ENCODE measurements around the gene SPRY4.
"Not testable (repeated sequence)": the region's sequence is repeated elsewhere in the genome, so short reads cannot be mapped to it uniquely, and the experiment has no call there.

The SPRY4 gene

DNA sequence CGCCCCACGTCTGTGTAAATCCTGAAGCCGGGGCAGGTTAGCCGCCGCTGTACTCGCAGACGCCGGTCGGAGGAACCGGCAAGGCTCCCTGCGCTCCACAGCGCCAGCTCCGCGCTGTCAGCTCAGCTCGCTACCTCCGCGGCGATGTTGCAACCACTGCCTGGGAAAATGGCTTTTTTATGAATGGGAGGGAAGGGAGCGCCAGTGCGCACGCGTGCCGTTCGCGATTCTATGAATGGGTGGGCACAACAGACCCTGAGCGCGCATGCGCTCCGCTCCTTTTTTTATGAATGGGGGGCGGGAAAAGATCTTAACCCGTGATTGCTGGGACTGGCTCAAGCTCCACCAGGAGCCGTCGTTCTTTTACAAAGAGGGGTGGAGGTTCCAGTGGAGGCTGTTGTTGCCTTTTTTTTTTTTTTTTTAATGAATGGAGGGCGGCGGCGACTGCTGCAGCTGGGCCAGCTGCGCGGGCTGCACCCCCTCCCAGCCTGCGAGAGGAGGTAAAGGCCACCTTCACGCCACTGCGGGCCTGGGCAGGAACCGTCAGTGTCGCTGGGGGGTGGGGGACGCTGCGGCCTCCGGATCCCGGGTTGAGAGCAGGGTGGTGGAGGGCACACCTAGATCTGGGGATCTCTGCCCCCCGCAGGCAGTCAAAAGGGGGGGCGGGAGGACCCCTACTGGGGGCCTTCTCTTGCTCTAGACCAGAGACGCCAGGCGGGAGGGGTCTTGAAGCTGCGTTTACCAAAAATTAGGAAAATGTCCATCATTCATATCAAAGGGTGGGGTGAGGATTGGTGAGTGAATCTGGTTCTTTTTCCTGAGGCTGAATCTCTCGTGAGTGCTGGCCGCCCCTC, at the start of gene SPRY4:
SPRY4 (minus strand) TSS at position 151 of the 854 bp plus-strand sequence. CDS start 9,913 bp downstream, outside the sequence.
- DNase-seq: peak; percentile 82 to 83

DNA sequence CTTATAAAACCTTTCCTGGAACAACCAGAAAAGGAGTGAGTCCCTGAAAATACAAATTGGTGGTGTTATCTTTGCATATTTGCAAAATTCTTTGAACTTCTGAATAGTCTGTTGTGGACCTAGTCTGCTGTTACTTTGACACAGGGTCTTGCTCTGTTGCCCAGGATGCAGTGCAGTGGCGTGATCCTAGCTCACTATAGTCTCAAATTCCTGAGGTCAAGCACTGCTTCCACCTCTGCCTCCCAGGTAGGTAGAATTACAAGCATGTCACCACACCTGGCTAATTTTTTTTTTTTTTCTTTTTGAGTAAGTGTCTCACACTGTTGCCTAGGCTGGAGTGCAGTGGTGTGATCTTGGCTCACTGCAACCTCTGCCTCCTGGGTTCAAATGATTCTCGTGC, 43.7 kb upstream of the SPRY4 start:
- DNase-seq: no peak

DNA sequence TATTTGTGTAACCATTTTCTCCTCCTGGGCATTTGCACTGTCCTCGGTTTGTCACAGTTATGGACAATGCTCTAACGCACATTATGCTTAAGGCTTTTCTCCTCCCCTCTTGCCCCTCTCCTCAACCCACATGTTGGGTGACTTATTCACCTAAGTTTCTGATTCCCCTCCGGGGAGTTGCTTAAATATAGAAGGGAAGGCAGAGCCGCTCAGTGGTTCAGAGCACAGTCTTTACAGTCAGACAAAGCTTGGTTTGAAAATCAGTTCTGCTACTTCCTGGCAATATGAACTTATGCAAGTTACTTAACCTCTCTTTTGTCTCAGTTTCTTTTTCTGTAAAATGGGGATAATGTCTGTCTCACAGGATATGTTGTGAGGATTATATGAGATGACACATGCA, 41.2 kb upstream of the SPRY4 start:
- DNase-seq: no peak

GRCh38 chr5:142364251-142365145, 39.7 kb upstream of the SPRY4 start:
- DNase-seq: no peak

DNA sequence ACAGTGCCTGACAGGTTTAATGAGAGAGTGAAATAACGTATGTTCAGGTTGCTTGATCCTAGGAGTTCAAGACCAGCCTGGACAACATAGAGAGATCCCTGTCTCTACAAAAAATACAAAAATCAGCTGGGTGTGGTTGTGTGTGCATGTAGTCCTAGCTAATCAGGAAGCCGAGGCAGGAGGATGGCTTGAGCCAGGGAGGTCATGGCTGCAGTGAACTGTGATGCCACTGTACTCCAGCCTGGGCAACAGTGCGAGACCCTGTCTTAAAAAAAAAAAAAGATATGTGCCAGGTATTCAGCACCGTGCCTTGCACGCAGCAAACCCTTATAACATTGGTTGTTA, 38.8 kb upstream of the SPRY4 start:
- no peak for DNase-seq

GRCh38 chr5:142362193-142362592, 37.4 kb upstream of the SPRY4 start:
- DNase-seq: not testable (repeated sequence)

GRCh38 chr5:142360607-142361120, 35.8 kb upstream of the SPRY4 start:
- DNase-seq: no peak

DNA sequence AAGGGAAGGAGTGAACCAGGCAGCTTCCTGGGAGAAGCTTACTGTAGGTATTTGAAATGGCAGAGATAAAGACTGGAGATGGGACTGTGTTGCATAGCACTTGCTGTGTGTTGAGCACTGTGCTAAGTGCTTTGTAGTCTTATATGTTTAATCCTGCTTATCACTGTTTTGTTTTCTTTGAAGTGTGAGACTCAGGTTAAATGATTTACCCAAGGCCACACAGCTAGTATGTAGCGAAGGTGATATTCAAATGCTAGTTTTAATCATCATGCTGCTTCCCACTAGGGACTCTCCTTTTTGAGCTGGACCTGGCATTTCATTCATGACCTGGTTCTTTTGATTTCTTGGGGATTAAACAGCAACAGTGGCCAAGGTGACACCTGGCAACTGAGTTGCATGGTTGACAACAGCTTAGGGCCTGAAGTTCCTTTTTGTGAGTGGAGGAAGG, 35.3 kb upstream of the SPRY4 start:
- no peak for DNase-seq

DNA sequence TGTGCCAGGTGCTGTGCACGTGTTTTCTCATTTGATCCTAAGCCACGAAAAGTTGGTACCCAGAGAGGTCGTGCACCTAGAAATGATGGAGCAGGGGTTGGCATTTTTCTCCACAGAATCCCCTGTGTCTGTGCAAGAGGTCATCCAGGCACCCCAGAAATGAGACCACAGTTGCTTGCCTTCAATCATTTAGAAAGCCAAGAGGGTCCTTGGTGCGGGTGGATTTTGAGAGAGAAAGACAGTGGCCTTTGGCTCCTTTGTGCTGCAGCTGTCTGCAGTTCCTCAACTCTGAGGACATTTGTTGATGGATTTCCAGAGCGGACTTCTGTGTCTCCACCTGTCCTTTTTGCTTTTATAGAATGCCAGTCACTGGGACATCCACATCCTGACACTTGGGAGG, 33.8 kb upstream of the SPRY4 start:
- no peak for DNase-seq

- DNase-seq: no peak
These were observed 33.3 kb upstream of the SPRY4 start for GRCh38 chr5:142358121-142358520.

DNA sequence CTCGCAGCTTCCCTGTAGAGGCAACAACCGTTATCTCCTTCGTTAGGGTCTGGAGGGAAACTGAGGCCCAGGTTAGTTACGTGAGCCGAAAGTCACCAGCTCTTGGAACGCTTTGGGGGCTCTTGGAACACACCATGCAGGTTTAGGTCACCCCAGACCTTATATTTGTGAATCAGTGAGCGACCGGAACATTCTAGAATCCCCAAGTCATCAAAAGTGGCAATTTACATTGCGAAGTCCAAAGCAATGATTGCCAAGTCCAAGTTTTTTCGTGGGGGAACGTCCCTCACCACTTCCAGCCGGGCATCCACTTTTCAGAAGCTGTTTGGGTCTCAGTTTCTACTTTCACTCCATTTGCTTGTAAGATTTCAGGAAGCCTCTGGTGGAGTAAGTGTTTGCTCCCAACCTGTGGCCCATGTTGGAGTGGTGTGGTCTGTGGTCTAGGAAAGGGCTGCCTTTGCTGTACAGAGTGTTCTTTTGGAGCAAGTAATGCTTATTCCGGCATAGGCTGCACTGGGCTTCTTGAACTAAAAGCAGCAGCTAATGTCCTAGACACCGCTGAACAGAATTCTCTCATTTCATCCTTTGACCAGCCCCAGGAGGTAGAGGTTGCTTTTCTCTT, 32.8 kb upstream of the SPRY4 start:
- peak in 1 of 2 donors; percentile 8 for DNase-seq

GRCh38 chr5:142356716-142357468, 32.1 kb upstream of the SPRY4 start:
- DNase-seq: peak; percentile 85 to 90

GRCh38 chr5:142356349-142356715, 31.5 kb upstream of the SPRY4 start:
- DNase-seq: no peak

- DNase-seq: no peak
These were observed 28.3 kb upstream of the SPRY4 start for GRCh38 chr5:142353071-142353472.

GRCh38 chr5:142350021-142350420, 25.2 kb upstream of the SPRY4 start:
- no peak for DNase-seq

DNA sequence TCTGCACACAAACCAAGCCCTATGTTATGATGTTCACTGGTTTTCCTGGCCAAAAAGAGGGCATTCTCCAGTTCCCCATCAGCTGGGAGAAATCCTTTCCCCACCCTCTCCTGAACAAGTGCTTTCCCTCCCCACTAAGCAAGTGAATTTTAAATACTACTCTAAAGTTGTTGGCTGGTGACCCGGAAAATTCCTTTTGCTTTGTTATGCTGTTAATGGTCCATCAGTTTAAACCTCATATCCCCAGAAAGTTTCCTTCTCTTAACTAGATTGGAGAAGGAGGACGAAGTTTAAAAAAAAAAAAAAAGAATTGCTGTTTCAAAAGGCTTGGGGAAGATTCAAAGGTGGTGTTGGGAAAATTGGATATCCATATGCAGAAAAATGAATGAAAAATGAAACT, 21.9 kb upstream of the SPRY4 start:
- DNase-seq: no peak

- DNase-seq: not testable (repeated sequence)
These were observed 20.1 kb upstream of the SPRY4 start for GRCh38 chr5:142344915-142345314.

DNA sequence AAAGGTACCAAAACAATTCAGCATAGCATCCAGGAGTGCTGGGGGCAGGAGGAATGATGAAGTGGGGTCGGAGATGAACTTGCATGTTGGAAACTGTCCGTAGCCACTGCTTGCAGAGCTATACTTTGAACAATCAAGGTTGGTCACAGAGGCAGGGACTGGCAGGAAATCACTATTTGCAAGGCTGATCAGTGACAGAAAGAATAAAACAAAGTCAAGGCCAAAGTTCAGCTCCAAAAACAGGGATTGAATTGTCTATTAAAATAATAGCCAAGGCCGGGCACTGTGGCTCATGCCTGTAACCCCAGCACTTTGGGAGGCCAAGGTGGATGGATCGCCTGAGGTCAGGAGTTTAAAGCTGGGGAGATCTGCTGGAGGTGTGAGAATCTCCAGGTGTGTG, 18.7 kb upstream of the SPRY4 start:
- DNase-seq: no peak

DNA sequence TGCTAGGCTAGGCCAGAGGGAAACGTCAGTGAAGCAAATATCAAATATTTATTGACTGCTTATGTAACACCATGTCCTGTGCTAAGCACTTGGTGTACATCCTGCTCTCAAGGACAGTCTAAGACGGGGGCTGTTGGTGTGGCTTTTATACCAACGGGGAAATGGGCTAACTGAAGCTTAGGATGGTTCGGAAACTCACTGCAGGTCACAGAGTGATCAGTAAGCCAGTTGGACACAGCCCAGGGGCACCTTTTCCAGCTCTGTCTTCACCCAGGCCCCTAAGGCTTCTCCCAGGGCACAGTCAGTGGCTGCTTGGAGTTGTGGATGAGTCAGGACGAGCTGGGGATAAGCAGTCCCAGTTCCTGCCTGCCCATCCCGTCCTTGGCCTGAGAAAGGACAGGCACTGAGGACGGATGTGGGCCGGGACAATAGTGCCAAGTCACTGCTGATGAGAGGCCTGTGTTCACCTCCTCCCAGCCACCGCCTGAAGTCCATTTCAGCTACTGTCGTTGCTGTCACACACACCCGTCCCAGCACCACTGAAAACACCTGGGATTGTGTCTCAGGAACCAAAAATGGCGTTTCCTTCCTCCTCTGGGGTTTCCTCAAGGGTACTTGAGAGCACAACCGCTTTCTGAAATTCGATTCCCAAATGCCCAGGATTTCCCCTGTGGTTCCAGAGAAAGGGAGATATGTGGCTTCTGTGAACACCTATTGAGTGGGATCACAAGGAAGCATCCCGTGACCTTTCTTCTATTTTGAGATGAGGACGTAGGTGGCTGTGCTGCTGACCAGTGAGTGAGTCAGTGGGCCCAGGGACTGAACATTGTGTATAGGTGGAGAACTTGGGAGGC, 17.5 kb upstream of the SPRY4 start:
- DNase-seq: no peak

DNA sequence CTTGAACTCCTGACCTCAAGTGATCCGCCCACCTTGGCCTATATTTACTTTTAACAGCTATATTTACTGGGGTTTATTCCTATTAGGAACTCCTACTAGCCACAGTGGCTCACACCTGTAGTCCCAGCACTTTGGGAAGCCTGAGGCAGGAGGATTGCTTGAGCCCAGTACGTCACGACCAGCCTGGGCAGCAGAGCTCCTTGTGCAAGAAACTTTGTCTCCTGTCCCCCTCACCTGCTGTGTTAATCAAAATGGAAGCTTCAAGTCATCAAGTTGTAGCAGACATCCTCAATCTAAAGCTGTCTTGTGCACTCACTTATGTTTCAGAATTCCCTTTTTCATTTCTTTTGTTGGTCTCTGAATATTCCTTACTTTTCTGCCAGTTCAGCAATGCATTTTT, 15.0 kb upstream of the SPRY4 start:
- no peak for DNase-seq

DNA sequence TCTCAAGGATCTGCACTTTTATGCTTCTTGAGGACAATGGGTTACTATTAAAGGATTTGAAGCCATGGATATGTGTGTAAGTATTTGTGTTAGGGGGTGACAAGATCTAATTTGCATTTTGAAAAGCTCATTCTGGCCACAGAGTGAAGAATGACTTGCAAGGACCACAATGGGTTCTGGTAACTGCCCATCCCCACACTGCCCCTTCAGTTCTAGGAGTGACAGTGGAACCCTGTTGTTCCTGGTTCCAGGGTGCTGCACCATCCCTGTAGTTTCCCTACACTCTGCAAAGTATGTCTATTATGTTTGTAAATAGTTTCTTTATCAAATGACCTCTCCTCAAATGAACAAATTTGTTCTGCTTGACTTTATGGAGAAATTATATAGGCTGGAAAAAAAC, 9.7 kb upstream of the SPRY4 start:
- DNase-seq: no peak

Data from CD4-positive, alpha-beta T cell treated with Interferon alpha-2 for 1 hour (primary cell).